Colonic mucosa (tissue), 4 donors: Measurements from ENCODE around the gene PLCL2. TPM values are rescaled to one million over a fixed set of nuclear protein-coding genes. Genes with fewer than 3 reads are reported as not detected.
A peak's percentile ranks its signal among the peaks of the same experiment; 100 is the strongest.

Source experiments
- DNase-seq: peaks from one replicate; pipeline ENCODE4 v3.0.0-alpha.2; 2020
- H3K27ac ChIP-seq: fragments of 200-600 bp; one replicate; pipeline ENCODE4 v1.8.0; 2021
- H3K27me3 ChIP-seq: fragments of 200-600 bp; one replicate; pipeline ENCODE4 v1.8.0; 2021
- H3K36me3 ChIP-seq: fragments of 200-600 bp; one replicate; pipeline ENCODE4 v1.8.0; 2021
- H3K4me1 ChIP-seq: fragments of 200-600 bp; one replicate; pipeline ENCODE4 v1.8.0; 2021; ENCODE audit warnings: mild to moderate bottlenecking
- H3K4me3 ChIP-seq: fragments of 200-600 bp; one replicate; pipeline ENCODE4 v1.8.0; 2021
- H3K9ac ChIP-seq, 2 donors: one replicate each; pipeline ENCODE4 v1.7.0; 2013; ENCODE audit warnings: control low read depth in 2 of 2, low read depth in 2 of 2, low read length in 2 of 2
- H3K9me3 ChIP-seq: fragments of 200-600 bp; one replicate; pipeline ENCODE4 v1.8.0; 2021
- intact Hi-C: fragments of 100-400 bp; cut with DNase I; formaldehyde crosslinking; loops from one replicate; pipeline ENCODE4 v1.14.1; 2022
- total RNA-seq, 2 donors: library from RNA; stranded (reverse); fragmentation: NEBNext Ultra II Directional in 1 of 2; extraction: Animal tissue kit (Norgen Biotek cat#: 25700) in 1 of 2; gene quantifications; one replicate each; pipeline ENCODE4 v1.2.1, GENCODE V29; 2021
- TF ChIP-seq, protein P1 (sequence below): fragments of 200-600 bp; IDR thresholded peaks from one replicate; pipeline ENCODE4 v1.8.0; 2022; ENCODE audit warnings: antibody characterized with exemption, mild to moderate bottlenecking
- donor health status: healthy.
- donor health status: DM: no; HTN: no; CAD: no.
- donor health status: DM: no; HTN: no; CAD: no.

The PLCL2 gene
- 10 to 100 TPM; 12.3 to 15.0 TPM for total RNA-seq

- TF ChIP-seq, protein P1, sequence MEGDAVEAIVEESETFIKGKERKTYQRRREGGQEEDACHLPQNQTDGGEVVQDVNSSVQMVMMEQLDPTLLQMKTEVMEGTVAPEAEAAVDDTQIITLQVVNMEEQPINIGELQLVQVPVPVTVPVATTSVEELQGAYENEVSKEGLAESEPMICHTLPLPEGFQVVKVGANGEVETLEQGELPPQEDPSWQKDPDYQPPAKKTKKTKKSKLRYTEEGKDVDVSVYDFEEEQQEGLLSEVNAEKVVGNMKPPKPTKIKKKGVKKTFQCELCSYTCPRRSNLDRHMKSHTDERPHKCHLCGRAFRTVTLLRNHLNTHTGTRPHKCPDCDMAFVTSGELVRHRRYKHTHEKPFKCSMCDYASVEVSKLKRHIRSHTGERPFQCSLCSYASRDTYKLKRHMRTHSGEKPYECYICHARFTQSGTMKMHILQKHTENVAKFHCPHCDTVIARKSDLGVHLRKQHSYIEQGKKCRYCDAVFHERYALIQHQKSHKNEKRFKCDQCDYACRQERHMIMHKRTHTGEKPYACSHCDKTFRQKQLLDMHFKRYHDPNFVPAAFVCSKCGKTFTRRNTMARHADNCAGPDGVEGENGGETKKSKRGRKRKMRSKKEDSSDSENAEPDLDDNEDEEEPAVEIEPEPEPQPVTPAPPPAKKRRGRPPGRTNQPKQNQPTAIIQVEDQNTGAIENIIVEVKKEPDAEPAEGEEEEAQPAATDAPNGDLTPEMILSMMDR: no peak
- no peaks in the 10 kb centered on the region for H3K9me3 ChIP-seq
- no peaks in the 10 kb centered on the region for H3K4me1 ChIP-seq
- intact Hi-C loops: loop anchor here (5.0 kb wide), 1 partner anchor 147 kb away; no protein-coding TSS in a partner anchor
- H3K9ac ChIP-seq: peak within 1 kb of the TSS; percentile 85 to 94
- H3K36me3 ChIP-seq: no peaks in the 10 kb centered on the region
- H3K4me3 ChIP-seq: peak within 1 kb of the TSS; percentile 59
- no peaks in the 10 kb centered on the region for H3K27me3 ChIP-seq
- peak within 1 kb of the TSS; percentile 87 for H3K27ac ChIP-seq
- peak; percentile 63 for DNase-seq
These were observed at the start of gene PLCL2 for GRCh38 chr3:16884748-16885592. TSS of gene PLCL2 (plus strand) at chr3:16884955. CDS start at chr3:16885040, 85 bp downstream.

- intact Hi-C loops: no loop called here
- Histone ChIP-seq H3K9me3 (no peaks in the 10 kb centered on the region), H3K27me3 (no peaks in the 10 kb centered on the region), H3K4me3 (no peak overlapping the region), H3K4me1 (peaks cover 6% of the 10 kb centered on the region), H3K27ac (no peak overlapping the region), H3K36me3 (no peaks in the 10 kb centered on the region), H3K9ac (no peak overlapping the region)
- TF ChIP-seq, protein P1: no peak
- DNase-seq: no peak
These were observed 48.1 kb upstream of the PLCL2 start for GRCh38 chr3:16836505-16837237.

DNA sequence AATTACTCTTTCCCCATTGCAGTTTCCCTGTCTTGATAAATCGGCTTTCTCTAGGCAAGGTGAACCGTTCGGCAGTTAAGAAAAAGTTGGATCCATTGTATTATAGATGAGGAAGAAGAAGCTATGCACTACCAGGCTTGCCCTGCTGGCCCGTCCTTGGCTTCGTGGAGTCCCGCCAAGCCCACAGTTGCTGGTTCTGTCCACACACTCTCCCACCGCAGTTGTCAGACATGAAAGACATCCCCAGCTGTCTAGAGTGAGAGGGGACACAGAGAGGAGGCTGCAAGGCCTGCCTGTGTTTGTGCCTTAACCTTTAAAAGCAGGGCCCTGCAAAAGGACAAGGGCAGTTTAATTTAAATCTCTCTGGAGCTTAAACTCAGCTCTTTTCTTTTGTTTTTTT lies 47.2 kb upstream of the PLCL2 start:
- H3K4me3 ChIP-seq: no peak overlapping the region
- H3K27ac ChIP-seq: no peak overlapping the region
- TF ChIP-seq, protein P1: no peak
- H3K9ac ChIP-seq: no peak overlapping the region
- no peaks in the 10 kb centered on the region for H3K36me3 ChIP-seq
- DNase-seq: no peak
- intact Hi-C loops: no loop called here
- no peaks in the 10 kb centered on the region for H3K9me3 ChIP-seq
- H3K27me3 ChIP-seq: no peaks in the 10 kb centered on the region
- H3K4me1 ChIP-seq: peaks cover 11% of the 10 kb centered on the region

- H3K27ac ChIP-seq: no peak overlapping the region
- intact Hi-C loops: no loop called here
- no peaks in the 10 kb centered on the region for H3K9me3 ChIP-seq
- TF ChIP-seq, protein P1: no peak
- no peaks in the 10 kb centered on the region for H3K36me3 ChIP-seq
- DNase-seq: peak; percentile 40
- H3K4me3 ChIP-seq: no peak overlapping the region
- no peak overlapping the region for H3K9ac ChIP-seq
- peaks cover 18% of the 10 kb centered on the region for H3K4me1 ChIP-seq
- no peaks in the 10 kb centered on the region for H3K27me3 ChIP-seq
These were observed 46.2 kb upstream of the PLCL2 start for GRCh38 chr3:16838561-16838960.

DNA sequence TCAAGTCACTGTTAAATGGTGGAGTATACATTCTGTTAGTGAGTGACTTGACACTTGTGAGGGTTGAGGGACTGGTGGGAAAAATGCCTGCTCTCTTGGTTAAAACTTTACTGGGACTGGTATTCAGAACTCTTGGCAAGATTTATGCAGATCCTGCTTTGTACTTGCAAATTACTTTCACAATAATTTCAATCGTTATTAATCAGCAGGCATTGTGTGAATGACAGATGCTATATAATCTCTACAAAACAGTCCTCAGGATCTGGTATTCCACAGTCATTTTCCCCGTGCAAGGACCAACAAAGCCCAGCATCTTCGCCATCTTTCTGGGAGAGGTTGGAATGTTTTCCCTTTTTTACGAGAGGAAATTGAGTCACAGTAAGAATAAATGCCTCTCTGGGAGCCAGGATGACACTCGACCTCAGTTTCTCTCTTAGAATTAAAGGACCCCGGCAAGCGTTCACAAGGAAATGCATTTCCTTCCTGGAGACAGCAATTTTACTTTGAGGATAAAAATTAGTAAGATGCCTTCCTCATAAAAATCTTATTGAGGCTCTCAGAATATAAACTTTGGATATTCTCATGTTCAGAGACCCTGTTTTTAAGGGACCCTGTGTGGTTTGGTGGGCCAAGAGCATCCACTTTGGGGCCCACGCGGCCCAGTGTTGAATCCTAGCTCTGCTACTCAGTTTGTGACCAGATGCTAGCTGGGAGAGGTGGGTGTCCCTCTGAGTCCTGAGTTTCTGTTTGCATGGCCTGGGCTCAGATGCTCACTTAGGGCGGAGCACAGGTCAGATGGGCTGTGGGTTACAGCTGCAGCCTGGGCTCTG lies 45.3 kb upstream of the PLCL2 start:
- Histone ChIP-seq H3K27me3 (no peaks in the 10 kb centered on the region), H3K9ac (no peak overlapping the region), H3K4me3 (no peak overlapping the region), H3K27ac (no peak overlapping the region), H3K4me1 (peaks cover 20% of the 10 kb centered on the region), H3K36me3 (no peaks in the 10 kb centered on the region), H3K9me3 (no peaks in the 10 kb centered on the region)
- intact Hi-C loops: no loop called here
- DNase-seq: no peak
- TF ChIP-seq, protein P1: no peak
